GM10248 (cell line): Measurements from ENCODE around the gene LUC7L.

Source experiments
- CTCF ChIA-PET: fragments of 300-600 bp; sonication (Branson Sonifier 250); formaldehyde crosslinking; extraction: SDS; loops from one replicate; lab custom pipeline; 2021; ENCODE audit warnings: antibody characterized with exemption; lab: Yijun Ruan, JAX
- POLR2A ChIA-PET: fragments of 350-650 bp; sonication (Branson Sonifier 250); formaldehyde crosslinking; extraction: SDS; loops from one replicate; lab custom pipeline; 2020; ENCODE audit warnings: antibody characterized with exemption; lab: Yijun Ruan, JAX
- DNase-seq: peaks from one replicate; pipeline ENCODE4 v3.0.0; 2012; ENCODE audit errors: extremely low spot score
- TF ChIP-seq, protein P1 (sequence below): IDR thresholded peaks from 2 replicates; pipeline ENCODE4 v1.5.1; 2012; ENCODE audit warnings: mild to moderate bottlenecking, low read depth; ENCODE audit errors: extremely low read depth, missing control alignments, control extremely low read depth

The LUC7L gene

DNA sequence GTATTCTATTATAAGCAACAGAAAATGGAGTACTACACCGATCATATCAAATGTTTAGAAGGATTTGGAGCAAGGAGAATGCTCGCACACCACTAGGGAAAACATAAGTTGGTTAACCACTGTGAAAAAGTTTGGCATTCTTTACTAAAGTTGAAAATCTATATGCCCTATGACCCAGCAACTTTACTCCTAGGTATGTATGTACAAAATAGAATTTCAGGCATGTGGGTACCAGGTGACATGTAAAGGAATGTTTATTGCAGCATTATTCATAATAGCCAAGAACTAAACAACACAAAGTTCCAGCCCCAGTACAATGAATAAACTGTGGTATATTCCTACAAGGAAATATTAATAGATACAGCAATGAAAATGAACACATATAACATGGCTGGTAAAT is 82.6 kb downstream of the LUC7L start:
- ChIA-PET CTCF (no interaction called here), POLR2A (no interaction called here)
- TF ChIP-seq, protein P1, sequence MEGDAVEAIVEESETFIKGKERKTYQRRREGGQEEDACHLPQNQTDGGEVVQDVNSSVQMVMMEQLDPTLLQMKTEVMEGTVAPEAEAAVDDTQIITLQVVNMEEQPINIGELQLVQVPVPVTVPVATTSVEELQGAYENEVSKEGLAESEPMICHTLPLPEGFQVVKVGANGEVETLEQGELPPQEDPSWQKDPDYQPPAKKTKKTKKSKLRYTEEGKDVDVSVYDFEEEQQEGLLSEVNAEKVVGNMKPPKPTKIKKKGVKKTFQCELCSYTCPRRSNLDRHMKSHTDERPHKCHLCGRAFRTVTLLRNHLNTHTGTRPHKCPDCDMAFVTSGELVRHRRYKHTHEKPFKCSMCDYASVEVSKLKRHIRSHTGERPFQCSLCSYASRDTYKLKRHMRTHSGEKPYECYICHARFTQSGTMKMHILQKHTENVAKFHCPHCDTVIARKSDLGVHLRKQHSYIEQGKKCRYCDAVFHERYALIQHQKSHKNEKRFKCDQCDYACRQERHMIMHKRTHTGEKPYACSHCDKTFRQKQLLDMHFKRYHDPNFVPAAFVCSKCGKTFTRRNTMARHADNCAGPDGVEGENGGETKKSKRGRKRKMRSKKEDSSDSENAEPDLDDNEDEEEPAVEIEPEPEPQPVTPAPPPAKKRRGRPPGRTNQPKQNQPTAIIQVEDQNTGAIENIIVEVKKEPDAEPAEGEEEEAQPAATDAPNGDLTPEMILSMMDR, result no peak
- DNase-seq, result no peak

DNA sequence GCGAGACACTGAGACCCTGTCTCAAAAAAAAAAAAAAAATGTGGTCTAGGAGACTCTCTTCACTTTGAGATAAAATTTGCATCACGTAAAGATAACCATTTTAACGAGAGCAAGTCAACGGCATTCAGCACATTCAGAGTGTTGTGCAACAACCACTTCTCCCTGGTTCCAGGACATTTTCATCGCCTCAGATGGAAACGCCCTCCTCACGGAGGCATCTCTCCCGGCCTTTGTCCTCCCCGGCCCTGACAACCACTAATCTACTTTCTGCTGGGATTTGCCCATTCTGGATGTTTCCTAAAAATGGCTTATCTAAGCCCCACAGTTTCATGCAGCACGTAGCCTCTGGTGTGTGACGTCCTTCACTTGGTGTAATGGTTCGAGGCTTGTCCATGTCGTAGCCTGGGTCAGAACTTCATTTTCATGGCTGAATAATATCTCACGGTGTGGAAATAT is 84.4 kb downstream of the LUC7L start:
- ChIA-PET POLR2A (no interaction called here), CTCF (no interaction called here)
- no peak for DNase-seq
- TF ChIP-seq, protein P1, result no peak

DNA sequence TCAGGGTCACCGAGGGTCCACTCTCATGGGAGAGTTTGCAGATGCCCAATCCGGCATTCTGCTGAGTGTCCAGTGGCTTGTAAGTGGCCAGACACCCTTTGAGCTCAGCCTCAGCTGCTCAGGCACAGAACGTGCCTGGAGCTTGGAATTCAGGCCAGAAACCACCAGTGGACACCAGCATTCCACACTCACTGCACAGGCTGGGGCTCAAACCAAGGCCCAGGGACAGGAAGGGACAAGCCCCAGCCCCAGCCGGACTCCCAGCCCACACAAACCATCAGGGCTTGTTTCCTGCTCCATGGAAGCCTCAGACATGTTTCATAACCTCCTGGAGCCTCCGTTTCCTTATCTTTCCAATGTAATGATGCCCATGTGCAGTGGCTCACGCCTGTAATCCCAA is 85.8 kb downstream of the LUC7L start:
- DNase-seq, result no peak
- TF ChIP-seq, protein P1, result no peak
- CTCF ChIA-PET, result no interaction called here
- POLR2A ChIA-PET, result no interaction called here

DNA sequence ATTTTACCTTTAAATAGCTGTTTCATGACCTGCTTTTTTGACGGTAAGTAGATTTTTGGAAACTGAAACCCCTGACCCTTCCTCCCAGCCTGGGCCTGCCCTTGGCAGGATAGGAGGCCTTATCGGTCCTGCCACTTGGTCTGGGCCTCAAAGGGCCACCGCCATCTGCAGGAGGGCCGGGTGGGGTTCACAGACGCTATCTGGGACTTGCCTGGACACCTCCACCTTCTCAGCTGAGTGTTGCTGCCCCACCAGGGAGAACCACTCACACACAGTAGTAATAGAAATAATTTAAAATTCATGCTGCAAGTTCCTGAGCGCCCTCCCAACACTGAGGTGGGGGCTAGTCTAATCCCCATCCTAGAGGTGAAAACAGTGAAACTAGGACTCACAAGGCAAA is 86.2 kb downstream of the LUC7L start:
- no peak for DNase-seq
- POLR2A ChIA-PET, result no interaction called here
- CTCF ChIA-PET, result no interaction called here
- TF ChIP-seq, protein P1, result no peak

DNA sequence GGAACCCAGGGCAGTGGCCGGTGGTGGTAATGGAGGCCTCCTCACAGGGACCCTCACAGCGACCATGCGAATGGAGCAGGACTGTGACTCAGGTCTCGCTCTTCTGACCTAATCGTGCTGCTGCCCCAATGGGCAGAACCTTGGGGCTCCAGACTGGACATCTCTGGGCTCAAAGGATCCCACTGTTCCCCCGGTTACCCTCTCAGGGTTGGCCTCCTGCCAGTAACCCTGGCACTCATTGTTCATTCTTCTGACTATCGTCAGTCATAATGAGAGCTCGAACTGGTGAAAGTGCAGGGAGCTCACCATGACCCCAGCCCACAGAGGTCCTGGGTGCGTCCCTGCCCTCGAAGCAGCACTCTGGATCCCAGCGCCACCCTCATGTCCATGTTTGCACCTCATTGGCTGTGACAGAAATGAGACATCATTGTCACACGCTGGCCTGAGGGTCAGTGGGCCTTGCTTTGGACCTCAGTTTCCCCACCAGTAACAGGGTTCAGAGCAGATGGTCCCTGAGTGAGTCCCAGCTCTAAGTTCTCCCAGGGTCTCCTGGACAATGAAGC is 86.8 kb downstream of the LUC7L start:
- DNase-seq, result no peak
- ChIA-PET POLR2A (no interaction called here), CTCF (no interaction called here)
- TF ChIP-seq, protein P1, result no peak

DNA sequence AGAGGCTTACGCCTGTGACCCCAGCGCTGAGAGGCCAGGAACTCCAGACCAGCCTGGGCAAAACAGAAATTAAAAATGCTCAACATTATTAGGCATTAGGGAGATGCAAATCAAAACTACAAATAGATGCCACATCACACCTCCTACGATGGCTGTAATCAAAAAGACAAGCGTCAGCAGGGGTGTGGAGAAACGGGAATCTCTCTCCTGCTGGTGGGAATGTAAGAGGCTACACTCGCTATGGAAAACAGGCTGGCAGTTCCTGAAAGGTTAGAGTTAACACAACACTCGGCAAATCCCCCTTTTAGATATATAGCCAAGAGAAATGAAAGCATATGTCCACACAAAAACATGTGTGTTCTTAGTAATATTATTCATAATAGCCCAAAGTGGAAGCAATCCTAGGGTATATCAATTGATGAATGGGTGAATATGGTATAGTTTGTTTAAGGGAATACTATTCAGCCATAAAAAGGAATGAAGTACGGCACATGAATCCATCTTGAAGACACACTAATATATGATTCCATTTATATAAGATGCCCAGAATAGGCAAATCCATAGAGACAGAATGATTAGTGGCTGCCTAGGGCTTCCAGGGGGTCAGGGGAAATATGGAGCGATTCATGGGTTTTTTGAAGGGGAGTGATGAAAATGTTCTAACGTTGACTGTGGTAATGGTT is 88.9 kb downstream of the LUC7L start:
- no peak for DNase-seq
- TF ChIP-seq, protein P1, result no peak
- ChIA-PET POLR2A (no interaction called here), CTCF (interaction anchor here (0.7 to 1.9 kb wide), 2 partner anchors 34 to 43 kb away, joined by 4 to 5 read pairs; no protein-coding TSS in a partner anchor)
